Islet of Langerhans (tissue), 1 donor: ENCODE measurements around the gene EPHB2.

Experiments
- FAIRE-seq: peaks from one replicate; lab custom pipeline; 2011; peaks lifted over from hg19 to GRCh38; lab: Jason Lieb, UNC

Gene EPHB2

GRCh38 chr1:22888320-22889075 lies 177.9 kb downstream of the EPHB2 start:
- FAIRE-seq: no peak

- FAIRE-seq: peak; percentile 56
Observed at GRCh38 chr1:22889213-22889827, 178.7 kb downstream of the EPHB2 start.

GRCh38 chr1:22892789-22893188 lies 182.2 kb downstream of the EPHB2 start:
- FAIRE-seq: no peak

GRCh38 chr1:22893292-22893691 lies 182.7 kb downstream of the EPHB2 start:
- FAIRE-seq: no peak

GRCh38 chr1:22895357-22895756 lies 184.7 kb downstream of the EPHB2 start:
- no peak for FAIRE-seq

- no peak for FAIRE-seq
Observed at GRCh38 chr1:22896184-22896583, 185.5 kb downstream of the EPHB2 start.

- no peak for FAIRE-seq
Observed at GRCh38 chr1:22900451-22900850, 189.8 kb downstream of the EPHB2 start.

- no peak for FAIRE-seq
Observed at GRCh38 chr1:22903113-22903512, 192.5 kb downstream of the EPHB2 start.

- no peak for FAIRE-seq
Observed at GRCh38 chr1:22906968-22907367, 196.3 kb downstream of the EPHB2 start.

GRCh38 chr1:22907528-22907927 lies 196.9 kb downstream of the EPHB2 start:
- FAIRE-seq: no peak

- no peak for FAIRE-seq
Observed at GRCh38 chr1:22908880-22909426, 198.3 kb downstream of the EPHB2 start.

GRCh38 chr1:22910286-22910685 lies 199.6 kb downstream of the EPHB2 start:
- FAIRE-seq: no peak

GRCh38 chr1:22910986-22911651 lies 200.5 kb downstream of the EPHB2 start:
- no peak for FAIRE-seq

- no peak for FAIRE-seq
Observed at GRCh38 chr1:22912311-22912710, 201.7 kb downstream of the EPHB2 start.

GRCh38 chr1:22913421-22914141 lies 202.9 kb downstream of the EPHB2 start:
- FAIRE-seq: no peak

- FAIRE-seq: no peak
Observed at GRCh38 chr1:22914156-22914555, 203.5 kb downstream of the EPHB2 start.

- no peak for FAIRE-seq
Observed at GRCh38 chr1:22914633-22915217, 204.1 kb downstream of the EPHB2 start.

GRCh38 chr1:22915231-22915630 lies 204.6 kb downstream of the EPHB2 start:
- no peak for FAIRE-seq

- no peak for FAIRE-seq
Observed at GRCh38 chr1:22915816-22916470, 205.3 kb downstream of the EPHB2 start.

GRCh38 chr1:22916471-22916820 lies 205.8 kb downstream of the EPHB2 start:
- no peak for FAIRE-seq

- FAIRE-seq: no peak
Observed at GRCh38 chr1:22917989-22918388, 207.3 kb downstream of the EPHB2 start.

GRCh38 chr1:22918644-22919043 lies 208.0 kb downstream of the EPHB2 start:
- no peak for FAIRE-seq
